A549 (cell line): ENCODE data around the gene INSYN2B.

ENCODE experiments used
- CTCF ChIP-seq: fragments of >200 bp; sonication (Bioruptor Twin); formaldehyde crosslinking; IDR thresholded peaks from 3 replicates; pipeline ENCODE4 v1.5.1; 2016
- E2F6 ChIP-seq: IDR thresholded peaks from 2 replicates; pipeline ENCODE4 v1.6.1; 2012; ENCODE audit warnings: low read depth, borderline replicate concordance
- EP300 ChIP-seq, 2 experiments: fragments of >200 bp; sonication (Bioruptor Twin); formaldehyde crosslinking; IDR thresholded peaks; 2 replicates in 1 of 2; 3 replicates in 1 of 2; pipeline ENCODE4 v1.6.1; 2016 to 2017
- MYC ChIP-seq: IDR thresholded peaks from 2 replicates; pipeline ENCODE4 v1.6.1; 2012; ENCODE audit warnings: mild to moderate bottlenecking, inconsistent platforms, low read length, improper control_type of control experiment, borderline replicate concordance
- NR3C1 ChIP-seq: fragments of >200 bp; sonication (Bioruptor Twin); formaldehyde crosslinking; IDR thresholded peaks from 3 replicates; pipeline ENCODE4 v1.6.1; 2017
- POLR2A ChIP-seq: IDR thresholded peaks from 2 replicates; pipeline ENCODE4 v1.6.1; 2012; ENCODE audit warnings: mild to moderate bottlenecking, low read length
- RARB ChIP-seq: fragments of 250-450 bp; sonication (Bioruptor Pico); IDR thresholded peaks from 2 replicates; pipeline ENCODE4 v1.8.0; 2021; ENCODE audit warnings: mild to moderate bottlenecking, moderate library complexity
- RFX5 ChIP-seq: fragments of 450-650 bp; IDR thresholded peaks from 2 replicates; pipeline ENCODE4 v1.7.1; 2014; ENCODE audit warnings: antibody characterized with exemption, mild to moderate bottlenecking, moderate library complexity

GRCh38 chr5:169921949-169922348 is 58.3 kb downstream of the INSYN2B start:
- TF ChIP-seq CTCF = no peak
- TF ChIP-seq RARB = no peak
- no peak for TF ChIP-seq RFX5
- TF ChIP-seq MYC = no peak
- TF ChIP-seq E2F6 = no peak
- TF ChIP-seq NR3C1 = no peak
- no peak for TF ChIP-seq EP300 (IDR thresholded peaks at IDR 0.05)
- TF ChIP-seq POLR2A = no peak
